ENCODE data around the gene MTAP. TPM values are rescaled to one million over a fixed set of nuclear protein-coding genes. Genes with fewer than 3 reads are reported as not detected.

The MTAP gene
- total and polyA plus RNA-seq, 2 donors (not counting 1 experiment from before 2014, with no cell fraction given), result 9.8 to 38.4 TPM

GRCh38 chr9:21967169-21967568, 164.7 kb downstream of the MTAP start:
- intact Hi-C loops (cut with micrococcal nuclease), result no loop called here
- CTCF ChIA-PET, result interaction anchor here (0.9 to 5.4 kb wide), 3 partner anchors 37 to 277 kb away, joined by 3 to 43 read pairs (median 3); partner anchors contain the start of gene CDKN2B
- no peak for ATAC-seq (ENCODE audit: low read depth)

GRCh38 chr9:21967702-21968101, 165.3 kb downstream of the MTAP start:
- peaks cover 0 to 66% (median 40%) of the 10 kb centered on the region in 3 donors for H3K9me3 ChIP-seq (ENCODE audit: control extremely low read depth in 1 of 3, control insufficient read depth in 2 of 3, insufficient read depth in 1 of 3, low read length in 2 of 3)
- 0% methylated on average over 2 of the region's 10 CpGs for WGBS (ENCODE audit: insufficient coverage)
- H3K36me3 ChIP-seq (replicated peaks in 1 of 2; ENCODE audit: control extremely low read depth in 1 of 2, control insufficient read depth in 1 of 2, extremely low read depth in 1 of 2, insufficient read depth in 2 of 2, low read length in 1 of 2), result no peaks in the 10 kb centered on the region
- no peak overlapping the region for H3K4me2 ChIP-seq (replicated peaks; ENCODE audit: low read depth, low read length, poor library complexity, severe bottlenecking)
- H3K79me2 ChIP-seq (ENCODE audit: control insufficient read depth, insufficient read depth, low read length), result no peaks in the 10 kb centered on the region
- peaks cover 3 to 95% (median 82%) of the 10 kb centered on the region in 4 experiments for H3K27me3 ChIP-seq (replicated peaks in 1 of 4; ENCODE audit: control extremely low read depth in 1 of 4, control insufficient read depth in 3 of 4, insufficient read depth in 4 of 4, low read length in 3 of 4)
- peaks cover 21 to 34% of the 10 kb centered on the region in 2 donors for H3K4me1 ChIP-seq (ENCODE audit: control insufficient read depth in 2 of 2, insufficient read depth in 2 of 2, low read length in 2 of 2)
- no peak overlapping the region for H2AFZ ChIP-seq (ENCODE audit: insufficient read depth, low read depth, low read length, poor library complexity, severe bottlenecking)
- Mint-ChIP-seq H3K27me3 (peaks cover 91% of the 10 kb centered on the region), H3K27ac (no peak overlapping the region), H3K4me1 (peaks cover 23% of the 10 kb centered on the region), H3K9me3 (ENCODE audit: insufficient read depth) (peaks cover 7% of the 10 kb centered on the region), H3K4me3 (no peak overlapping the region)
- ChIA-PET CTCF (interaction anchor here (0.9 to 5.4 kb wide), 5 partner anchors 22 to 276 kb away, joined by 3 to 43 read pairs (median 4); partner anchors contain the start of genes CDKN2A, CDKN2B and CDKN2B-AS1), POLR2A (no interaction called here)
- TF ChIP-seq EZH2 (IDR thresholded peaks at IDR 0.05; ENCODE audit: borderline replicate concordance, insufficient read depth, low read depth, low read length, poor library complexity, severe bottlenecking) (no peak), CTCF (IDR thresholded peaks at IDR 0.05) (no peak)
- no peak for ATAC-seq (ENCODE audit: low read depth)
- H3K9ac ChIP-seq (ENCODE audit: low read length), result no peak overlapping the region
- no peaks in the 10 kb centered on the region for H4K20me1 ChIP-seq (ENCODE audit: control insufficient read depth, insufficient read depth, low read length, poor library complexity, severe bottlenecking)
- no peak for DNase-seq
- H3K4me3 ChIP-seq (ENCODE audit: control extremely low read depth in 1 of 5, extremely low read depth in 1 of 5, insufficient read depth in 1 of 5, low read depth in 2 of 5, low read length in 4 of 5), result no peak overlapping the region
- no peak overlapping the region for H3K27ac ChIP-seq (ENCODE audit: low read length in 2 of 2)
- intact Hi-C loops (cut with micrococcal nuclease), result no loop called here

More at GRCh38 chr9:21967169-21967568, 164.7 kb downstream of the MTAP start:
- Mint-ChIP-seq H3K4me3 (no peak overlapping the region), H3K4me1 (peaks cover 23% of the 10 kb centered on the region), H3K27ac (peak overlapping the region; percentile 32), H3K27me3 (peaks cover 90% of the 10 kb centered on the region), H3K9me3 (ENCODE audit: insufficient read depth) (peaks cover 7% of the 10 kb centered on the region)
- H3K27me3 ChIP-seq (replicated peaks in 1 of 4; ENCODE audit: control extremely low read depth in 1 of 4, control insufficient read depth in 3 of 4, insufficient read depth in 4 of 4, low read length in 3 of 4), result peaks cover 1 to 91% (median 81%) of the 10 kb centered on the region in 4 experiments
- 16% methylated on average over 17 of the region's 19 CpGs for WGBS (ENCODE audit: insufficient coverage)
- no peaks in the 10 kb centered on the region for H3K36me3 ChIP-seq (replicated peaks in 1 of 2; ENCODE audit: control extremely low read depth in 1 of 2, control insufficient read depth in 1 of 2, extremely low read depth in 1 of 2, insufficient read depth in 2 of 2, low read length in 1 of 2)
- peaks cover 1 to 66% (median 40%) of the 10 kb centered on the region in 3 donors for H3K9me3 ChIP-seq (ENCODE audit: control extremely low read depth in 1 of 3, control insufficient read depth in 2 of 3, insufficient read depth in 1 of 3, low read length in 2 of 3)
- no peak for TF ChIP-seq EZH2 (IDR thresholded peaks at IDR 0.05; ENCODE audit: borderline replicate concordance, insufficient read depth, low read depth, low read length, poor library complexity, severe bottlenecking)
- no peak for TF ChIP-seq CTCF (IDR thresholded peaks at IDR 0.05)
- H3K9ac ChIP-seq (ENCODE audit: low read length), result no peak overlapping the region
- no peak overlapping the region for H3K27ac ChIP-seq (ENCODE audit: low read length in 2 of 2)
- no peaks in the 10 kb centered on the region for H4K20me1 ChIP-seq (ENCODE audit: control insufficient read depth, insufficient read depth, low read length, poor library complexity, severe bottlenecking)
- H3K79me2 ChIP-seq (ENCODE audit: control insufficient read depth, insufficient read depth, low read length), result no peaks in the 10 kb centered on the region
- POLR2A ChIA-PET, result no interaction called here
- peaks cover 21 to 34% of the 10 kb centered on the region in 2 donors for H3K4me1 ChIP-seq (ENCODE audit: control insufficient read depth in 2 of 2, insufficient read depth in 2 of 2, low read length in 2 of 2)
- H3K4me3 ChIP-seq (ENCODE audit: control extremely low read depth in 1 of 5, extremely low read depth in 1 of 5, insufficient read depth in 1 of 5, low read depth in 2 of 5, low read length in 4 of 5), result no peak overlapping the region
- DNase-seq, result no peak
- H2AFZ ChIP-seq (ENCODE audit: insufficient read depth, low read depth, low read length, poor library complexity, severe bottlenecking), result no peak overlapping the region
- no peak overlapping the region for H3K4me2 ChIP-seq (replicated peaks; ENCODE audit: low read depth, low read length, poor library complexity, severe bottlenecking)

All from B cell (primary cell).